Bronchial epithelial cell (primary cell): ENCODE results near the gene CD320. TPM values are rescaled to one million over a fixed set of nuclear protein-coding genes. Genes with fewer than 3 reads are reported as not detected.

ENCODE experiments used
- DNase-seq: peaks from one replicate; pipeline ENCODE4 v3.0.0-alpha.2; 2010; ENCODE audit warnings: low read depth
- FAIRE-seq: peaks from 2 replicates; lab custom pipeline; 2011; peaks lifted over from hg19 to GRCh38; lab: Jason Lieb, UNC
- H3K27me3 ChIP-seq: 2 replicates; pipeline ENCODE4 v1.5.1; 2011; ENCODE audit warnings: low read length; ENCODE audit not compliant: control insufficient read depth, insufficient read depth
- H3K36me3 ChIP-seq: 2 replicates; pipeline ENCODE4 v1.5.1; 2011; ENCODE audit warnings: low read length; ENCODE audit not compliant: control insufficient read depth, insufficient read depth
- H3K4me3 ChIP-seq: 2 replicates; pipeline ENCODE4 v1.5.1; 2011; ENCODE audit warnings: mild to moderate bottlenecking, low read depth, low read length, control low read depth
- CTCF ChIP-seq: IDR thresholded peaks from 2 replicates; pipeline ENCODE4 v1.5.1; 2011; ENCODE audit warnings: mild to moderate bottlenecking, moderate library complexity, low read length, control low read depth, inconsistent platforms; ENCODE audit not compliant: insufficient read depth, severe bottlenecking
- total RNA-seq: library from RNA; depleted of rRNA; stranded (reverse); fragments of >200 nt; gene quantifications from 2 replicates; pipeline ENCODE4 v1.2.1, GENCODE V29; 2014

The CD320 gene
- total RNA-seq, 1 donor from 2014 or later: 14.0 TPM

GRCh38 chr19:8310342-8311055 is 2.3 kb upstream of the CD320 start:
- no peaks in the 10 kb centered on the region for H3K27me3 ChIP-seq
- peaks cover 10% of the 10 kb centered on the region for H3K36me3 ChIP-seq
- FAIRE-seq (no peak), DNase-seq (no peak)
- TF ChIP-seq CTCF: no peak
- no peak overlapping the region for H3K4me3 ChIP-seq

GRCh38 chr19:8308891-8309291 is 733 bp upstream of the CD320 start:
- no peak for TF ChIP-seq CTCF
- no peaks in the 10 kb centered on the region for H3K27me3 ChIP-seq
- peaks cover 8% of the 10 kb centered on the region for H3K36me3 ChIP-seq
- no peak for DNase-seq
- H3K4me3 ChIP-seq: no peak overlapping the region
- no peak for FAIRE-seq

GRCh38 chr19:8307400-8307964 is 676 bp downstream of the CD320 start:
- H3K36me3 ChIP-seq: peaks cover 10% of the 10 kb centered on the region
- H3K27me3 ChIP-seq: no peaks in the 10 kb centered on the region
- no peak for TF ChIP-seq CTCF
- DNase-seq (no peak), FAIRE-seq (no peak)
- H3K4me3 ChIP-seq: peak overlapping the region; percentile 44

GRCh38 chr19:8306235-8307054 is 1.7 kb downstream of the CD320 start:
- DNase-seq: no peak
- FAIRE-seq: no peak

GRCh38 chr19:8305798-8306197 is 2.4 kb downstream of the CD320 start:
- no peak for TF ChIP-seq CTCF
- DNase-seq (no peak), FAIRE-seq (no peak)
- no peak overlapping the region for H3K4me3 ChIP-seq
- H3K27me3 ChIP-seq: no peaks in the 10 kb centered on the region
- peaks cover 3% of the 10 kb centered on the region for H3K36me3 ChIP-seq

More at GRCh38 chr19:8306235-8307054, 1.7 kb downstream of the CD320 start:
- H3K36me3 ChIP-seq: peaks cover 6% of the 10 kb centered on the region
- no peaks in the 10 kb centered on the region for H3K27me3 ChIP-seq
- TF ChIP-seq CTCF: no peak
- no peak overlapping the region for H3K4me3 ChIP-seq
